Measurements from ENCODE around the gene NUDCD3. TPM values are rescaled to one million over a fixed set of nuclear protein-coding genes. Genes with fewer than 3 reads are reported as not detected.

NUDCD3 gene
- total and polyA plus RNA-seq, 4 donors, result 20.8 to 111 (median 62.0) TPM

DNA sequence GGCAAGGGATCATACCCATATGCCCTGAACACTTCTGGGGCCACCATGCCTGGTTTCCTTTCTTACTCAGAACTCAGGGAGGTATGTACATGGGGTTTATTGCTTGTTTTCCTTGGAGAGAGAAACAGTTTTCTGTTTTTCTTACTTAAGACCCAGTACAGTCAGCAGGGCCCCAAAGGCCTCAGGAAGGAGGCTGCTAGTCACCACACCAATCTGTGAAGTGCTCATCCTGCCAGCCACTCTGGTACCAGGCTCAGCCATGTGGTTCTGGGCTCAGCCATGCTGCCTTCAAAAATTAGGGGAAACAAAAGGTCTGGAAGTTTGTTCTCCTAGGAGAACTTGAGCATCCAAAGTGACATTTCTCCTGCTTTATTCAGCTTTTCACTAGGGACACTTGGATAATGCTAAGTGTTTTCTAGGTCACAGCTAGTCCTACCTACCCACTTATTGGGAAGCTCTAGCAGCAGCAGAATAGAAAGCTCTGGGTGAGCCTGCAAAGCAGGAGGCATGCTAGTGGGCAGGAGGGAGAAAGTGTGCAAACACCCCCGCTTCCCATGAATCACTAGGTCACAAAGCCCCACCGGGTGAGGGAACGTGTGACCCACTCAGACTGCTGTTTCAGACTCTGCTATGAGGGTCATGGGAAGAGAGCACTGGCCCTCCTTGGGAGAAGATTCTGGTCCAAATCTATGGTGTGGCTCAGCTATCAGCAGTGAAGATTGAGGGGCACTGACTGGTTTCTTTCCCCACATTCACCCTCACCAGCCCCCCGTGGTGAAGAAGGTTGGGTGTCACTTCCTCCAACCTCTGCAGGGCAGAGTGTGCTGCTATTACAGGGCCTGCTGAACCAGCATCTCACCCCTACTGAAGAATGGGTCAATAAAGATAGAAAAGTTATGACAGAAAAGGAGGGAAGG lies 23.9 kb downstream of the NUDCD3 start:
- intact Hi-C loops (cut with DNase I), result no loop called here
- Histone ChIP-seq H3K4me1 (ENCODE audit: control insufficient read depth in 1 of 2, insufficient read depth in 2 of 2, low read length in 2 of 2) (peaks cover 0 to 10% of the 10 kb centered on the region in 2 donors), H3K4me3 (ENCODE audit: low read length in 2 of 2) (no peak overlapping the region), H3K27ac (ENCODE audit: low read depth in 1 of 2, low read length in 2 of 2) (no peak overlapping the region), H3K36me3 (ENCODE audit: control insufficient read depth in 1 of 2, insufficient read depth in 2 of 2, low read length in 1 of 2) (no peaks in the 10 kb centered on the region), H3K27me3 (ENCODE audit: control insufficient read depth in 1 of 2, insufficient read depth in 2 of 2, low read length in 1 of 2) (no peaks in the 10 kb centered on the region), H3K9me3 (ENCODE audit: control insufficient read depth, low read length) (no peaks in the 10 kb centered on the region)
- DNase-seq (no peak), ATAC-seq (ENCODE audit: low FRiP score) (no peak)
- 74 to 82% methylated on average over 4 of the region's 4 CpGs for WGBS, 2 donors

DNA sequence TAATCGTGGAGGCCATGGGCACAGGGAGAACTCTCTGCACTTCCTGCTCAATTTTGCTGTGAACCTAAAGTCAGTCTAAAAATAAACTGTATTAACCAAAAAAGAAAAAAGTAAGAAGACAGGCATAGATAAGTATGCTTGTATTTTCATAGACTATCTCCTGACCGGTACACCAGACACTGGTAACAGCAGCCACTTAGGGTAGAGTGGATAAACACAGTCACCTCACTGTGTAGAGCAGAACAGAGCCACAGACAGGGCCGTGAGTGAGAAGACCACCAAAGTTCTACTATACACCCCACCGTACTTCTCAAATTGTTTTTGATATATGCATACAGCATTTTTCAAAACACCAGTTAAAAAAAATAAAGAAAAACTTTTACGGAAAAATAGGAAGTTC lies 25.0 kb downstream of the NUDCD3 start:
- Histone ChIP-seq H3K9me3 (ENCODE audit: control insufficient read depth, low read length) (no peaks in the 10 kb centered on the region), H3K36me3 (ENCODE audit: control insufficient read depth in 1 of 2, insufficient read depth in 2 of 2, low read length in 1 of 2) (no peaks in the 10 kb centered on the region), H3K4me1 (ENCODE audit: control insufficient read depth in 1 of 2, insufficient read depth in 2 of 2, low read length in 2 of 2) (peaks cover 0 to 10% of the 10 kb centered on the region in 2 donors), H3K27me3 (ENCODE audit: control insufficient read depth in 1 of 2, insufficient read depth in 2 of 2, low read length in 1 of 2) (no peaks in the 10 kb centered on the region), H3K27ac (ENCODE audit: low read depth in 1 of 2, low read length in 2 of 2) (no peak overlapping the region), H3K4me3 (ENCODE audit: low read length in 2 of 2) (no peak overlapping the region)
- ATAC-seq (ENCODE audit: low FRiP score) (no peak), DNase-seq (no peak)
- intact Hi-C loops (cut with DNase I), result no loop called here
- WGBS, 2 donors, result 41 to 43% methylated on average over 5 of the region's 5 CpGs

DNA sequence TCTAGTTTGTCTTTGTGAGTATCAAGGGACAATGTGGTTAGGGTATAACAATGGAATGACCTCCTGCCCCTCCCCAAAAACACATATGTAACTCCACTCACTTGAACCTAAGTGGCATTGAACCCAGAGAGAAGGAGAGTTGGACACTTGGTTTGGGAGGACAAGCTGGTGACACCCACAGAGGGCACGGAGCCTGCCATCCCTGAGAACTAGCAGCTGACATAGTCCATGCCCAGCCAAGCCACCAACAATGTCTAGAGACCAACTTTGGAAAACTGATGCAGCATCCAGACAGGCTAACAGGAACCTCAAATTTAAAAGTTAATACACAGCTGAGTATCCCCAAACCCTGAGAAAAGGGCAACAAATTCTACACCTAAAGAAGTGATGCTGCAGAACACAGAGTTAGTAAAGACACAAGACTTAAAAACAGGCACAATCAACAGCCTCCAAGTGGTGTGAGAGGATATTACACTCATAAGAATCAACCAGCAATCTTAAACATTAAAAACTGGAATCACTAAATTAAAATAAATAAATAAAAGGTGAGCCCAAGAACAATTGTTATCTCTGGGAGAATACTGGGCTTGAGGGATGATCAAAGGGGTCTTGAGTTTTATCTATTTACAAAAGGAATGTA lies 27.2 kb downstream of the NUDCD3 start:
- 94 to 98% methylated on average over 1 of the region's 1 CpG for WGBS, 2 donors
- DNase-seq (no peak), ATAC-seq (ENCODE audit: low FRiP score) (no peak)
- no peaks in the 10 kb centered on the region for H3K27me3 ChIP-seq (ENCODE audit: control insufficient read depth in 1 of 2, insufficient read depth in 2 of 2, low read length in 1 of 2)
- H3K36me3 ChIP-seq (ENCODE audit: control insufficient read depth in 1 of 2, insufficient read depth in 2 of 2, low read length in 1 of 2), result no peaks in the 10 kb centered on the region
- no peak overlapping the region for H3K4me3 ChIP-seq (ENCODE audit: low read length in 2 of 2)
- H3K4me1 ChIP-seq (ENCODE audit: control insufficient read depth in 1 of 2, insufficient read depth in 2 of 2, low read length in 2 of 2), result peaks cover 0 to 7% of the 10 kb centered on the region in 2 donors
- intact Hi-C loops (cut with DNase I), result no loop called here
- no peak overlapping the region for H3K27ac ChIP-seq (ENCODE audit: low read depth in 1 of 2, low read length in 2 of 2)
- no peaks in the 10 kb centered on the region for H3K9me3 ChIP-seq (ENCODE audit: control insufficient read depth, low read length)

DNA sequence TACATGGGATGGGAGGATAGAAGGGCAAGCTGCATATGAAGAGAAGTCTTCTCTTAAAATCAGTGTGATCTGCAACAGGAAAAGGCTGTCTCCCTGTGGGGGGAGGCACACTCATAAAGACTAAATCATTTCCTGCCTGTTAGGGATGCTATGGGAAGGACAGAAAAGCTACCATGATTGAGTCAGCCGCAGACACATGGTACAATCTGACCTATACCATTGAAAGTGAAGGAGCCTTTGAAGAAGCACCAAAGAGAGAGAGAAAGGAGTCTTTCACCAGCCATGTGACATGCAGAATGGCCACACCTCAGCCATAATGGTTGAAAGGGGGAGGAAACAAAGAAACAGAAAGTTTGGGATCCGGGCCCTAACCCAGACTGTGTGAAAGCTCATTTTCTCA lies 29.1 kb downstream of the NUDCD3 start:
- H3K9me3 ChIP-seq (ENCODE audit: control insufficient read depth, low read length), result no peaks in the 10 kb centered on the region
- DNase-seq (no peak), ATAC-seq (ENCODE audit: low FRiP score) (no peak)
- 71 to 92% methylated on average over 2 of the region's 2 CpGs for WGBS, 2 donors
- intact Hi-C loops (cut with DNase I), result no loop called here
- no peaks in the 10 kb centered on the region for H3K36me3 ChIP-seq (ENCODE audit: control insufficient read depth in 1 of 2, insufficient read depth in 2 of 2, low read length in 1 of 2)
- no peak overlapping the region for H3K4me3 ChIP-seq (ENCODE audit: low read length in 2 of 2)
- H3K27me3 ChIP-seq (ENCODE audit: control insufficient read depth in 1 of 2, insufficient read depth in 2 of 2, low read length in 1 of 2), result no peaks in the 10 kb centered on the region
- no peak overlapping the region for H3K27ac ChIP-seq (ENCODE audit: low read depth in 1 of 2, low read length in 2 of 2)
- peaks cover 0 to 7% of the 10 kb centered on the region in 2 donors for H3K4me1 ChIP-seq (ENCODE audit: control insufficient read depth in 1 of 2, insufficient read depth in 2 of 2, low read length in 2 of 2)

DNA sequence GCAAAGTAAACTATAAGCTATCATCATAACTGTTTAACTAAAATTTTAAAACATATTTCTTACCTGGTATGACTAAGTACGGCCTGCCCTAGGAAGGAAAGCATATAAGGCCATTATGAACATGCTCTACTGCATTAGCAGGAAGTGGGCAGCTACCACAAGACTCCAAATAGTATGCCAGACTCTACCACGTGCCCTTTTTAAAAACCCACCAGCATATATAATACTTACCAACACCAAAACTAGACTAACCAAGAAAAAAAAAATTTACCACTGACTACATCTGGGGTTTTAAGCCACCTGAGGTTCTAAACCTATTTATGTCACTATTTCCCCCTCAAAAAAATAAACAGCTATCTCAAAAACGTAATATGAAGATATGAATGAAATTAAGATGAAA lies 30.1 kb downstream of the NUDCD3 start:
- peaks cover 0 to 2% of the 10 kb centered on the region in 2 donors for H3K4me1 ChIP-seq (ENCODE audit: control insufficient read depth in 1 of 2, insufficient read depth in 2 of 2, low read length in 2 of 2)
- no peak for DNase-seq
- no peaks in the 10 kb centered on the region for H3K27me3 ChIP-seq (ENCODE audit: control insufficient read depth in 1 of 2, insufficient read depth in 2 of 2, low read length in 1 of 2)
- H3K36me3 ChIP-seq (ENCODE audit: control insufficient read depth in 1 of 2, insufficient read depth in 2 of 2, low read length in 1 of 2), result no peaks in the 10 kb centered on the region
- ATAC-seq (ENCODE audit: low FRiP score), result no peak
- 69 to 77% methylated on average over 3 of the region's 3 CpGs for WGBS, 2 donors
- no peaks in the 10 kb centered on the region for H3K9me3 ChIP-seq (ENCODE audit: control insufficient read depth, low read length)
- no peak overlapping the region for H3K4me3 ChIP-seq (ENCODE audit: low read length in 2 of 2)
- intact Hi-C loops (cut with DNase I), result no loop called here
- no peak overlapping the region for H3K27ac ChIP-seq (ENCODE audit: low read depth in 1 of 2, low read length in 2 of 2)

DNA sequence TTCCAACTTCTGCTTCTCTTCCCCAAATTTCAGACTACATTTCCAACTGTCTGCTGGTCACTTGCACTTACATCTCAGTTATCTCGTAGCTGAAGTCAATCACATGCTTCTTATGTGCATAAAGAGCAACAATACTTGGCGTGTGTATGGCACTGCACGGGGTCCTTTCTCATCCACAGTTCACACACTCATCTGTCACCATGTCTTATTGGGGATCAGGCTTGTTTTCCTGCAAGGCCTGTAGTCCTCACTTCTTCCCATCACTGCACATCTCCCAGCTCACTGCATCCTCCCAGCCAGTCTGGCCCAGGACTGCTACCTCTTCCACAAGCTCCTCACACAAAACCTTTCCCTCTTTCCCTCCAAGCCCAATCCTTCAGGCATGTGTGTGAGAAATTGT lies 35.3 kb downstream of the NUDCD3 start:
- Histone ChIP-seq H3K4me1 (ENCODE audit: control insufficient read depth in 1 of 2, insufficient read depth in 2 of 2, low read length in 2 of 2) (peaks cover 0 to 3% of the 10 kb centered on the region in 2 donors), H3K27ac (ENCODE audit: low read depth in 1 of 2, low read length in 2 of 2) (no peak overlapping the region), H3K27me3 (ENCODE audit: control insufficient read depth in 1 of 2, insufficient read depth in 2 of 2, low read length in 1 of 2) (no peaks in the 10 kb centered on the region), H3K36me3 (ENCODE audit: control insufficient read depth in 1 of 2, insufficient read depth in 2 of 2, low read length in 1 of 2) (no peaks in the 10 kb centered on the region), H3K4me3 (ENCODE audit: low read length in 2 of 2) (no peak overlapping the region), H3K9me3 (ENCODE audit: control insufficient read depth, low read length) (no peaks in the 10 kb centered on the region)
- ATAC-seq (ENCODE audit: low FRiP score) (no peak), DNase-seq (no peak)
- intact Hi-C loops (cut with DNase I), result no loop called here
- 93 to 94% methylated on average over 3 of the region's 3 CpGs for WGBS, 2 donors

DNA sequence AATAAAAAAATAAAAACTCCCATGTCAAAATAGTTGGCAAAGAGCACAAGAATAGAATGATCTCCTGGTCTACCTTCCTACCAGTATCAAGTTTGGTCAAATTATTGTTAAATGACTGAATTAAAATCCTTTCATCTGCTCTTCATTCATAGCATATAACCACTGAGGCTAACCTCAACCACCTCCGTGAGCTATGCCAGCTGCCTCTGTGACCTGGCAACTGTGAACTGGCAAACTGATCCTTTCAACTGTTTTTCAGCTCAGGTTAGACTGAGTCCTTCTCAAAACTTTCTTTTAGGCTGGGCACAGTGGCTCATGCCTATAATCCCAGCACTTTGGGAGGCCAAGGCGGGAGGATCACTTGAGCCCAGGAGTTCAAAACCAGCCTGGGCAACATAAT lies 36.1 kb downstream of the NUDCD3 start:
- Histone ChIP-seq H3K4me3 (ENCODE audit: low read length in 2 of 2) (no peak overlapping the region), H3K36me3 (ENCODE audit: control insufficient read depth in 1 of 2, insufficient read depth in 2 of 2, low read length in 1 of 2) (no peaks in the 10 kb centered on the region), H3K27me3 (ENCODE audit: control insufficient read depth in 1 of 2, insufficient read depth in 2 of 2, low read length in 1 of 2) (no peaks in the 10 kb centered on the region), H3K9me3 (ENCODE audit: control insufficient read depth, low read length) (no peaks in the 10 kb centered on the region), H3K27ac (ENCODE audit: low read depth in 1 of 2, low read length in 2 of 2) (no peak overlapping the region), H3K4me1 (ENCODE audit: control insufficient read depth in 1 of 2, insufficient read depth in 2 of 2, low read length in 2 of 2) (peaks cover 0 to 3% of the 10 kb centered on the region in 2 donors)
- 95 to 98% methylated on average over 2 of the region's 2 CpGs for WGBS, 2 donors
- intact Hi-C loops (cut with DNase I), result no loop called here
- ATAC-seq (ENCODE audit: low FRiP score) (no peak), DNase-seq (no peak)

DNA sequence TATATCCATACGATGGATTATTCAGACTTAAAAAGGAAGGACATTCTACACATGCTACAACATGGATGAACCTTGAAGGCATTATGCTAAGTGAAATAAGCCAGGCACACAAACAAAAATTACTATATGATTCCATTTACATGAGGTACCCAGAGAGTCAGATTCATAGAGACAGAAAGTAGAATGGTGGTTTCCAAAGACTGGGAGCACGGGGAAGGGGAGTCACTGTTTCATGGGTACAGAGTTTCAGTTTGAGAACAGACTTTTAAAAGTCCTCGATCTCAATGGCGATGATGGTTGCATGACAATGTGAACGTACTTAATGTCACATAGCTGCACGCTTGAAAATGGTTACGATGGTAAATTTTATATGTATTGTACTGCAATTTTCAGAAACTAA lies 39.3 kb downstream of the NUDCD3 start:
- H3K36me3 ChIP-seq (ENCODE audit: control insufficient read depth in 1 of 2, insufficient read depth in 2 of 2, low read length in 1 of 2), result peaks cover 0 to 4% of the 10 kb centered on the region in 2 donors
- no peaks in the 10 kb centered on the region for H3K9me3 ChIP-seq (ENCODE audit: control insufficient read depth, low read length)
- H3K4me1 ChIP-seq (ENCODE audit: control insufficient read depth in 1 of 2, insufficient read depth in 2 of 2, low read length in 2 of 2), result peaks cover 3% of the 10 kb centered on the region in 2 donors
- intact Hi-C loops (cut with DNase I), result no loop called here
- 96 to 98% methylated on average over 7 of the region's 7 CpGs for WGBS, 2 donors
- no peaks in the 10 kb centered on the region for H3K27me3 ChIP-seq (ENCODE audit: control insufficient read depth in 1 of 2, insufficient read depth in 2 of 2, low read length in 1 of 2)
- no peak overlapping the region for H3K4me3 ChIP-seq (ENCODE audit: low read length in 2 of 2)
- ATAC-seq (ENCODE audit: low FRiP score) (no peak), DNase-seq (no peak)
- H3K27ac ChIP-seq (ENCODE audit: low read depth in 1 of 2, low read length in 2 of 2), result no peak overlapping the region

DNA sequence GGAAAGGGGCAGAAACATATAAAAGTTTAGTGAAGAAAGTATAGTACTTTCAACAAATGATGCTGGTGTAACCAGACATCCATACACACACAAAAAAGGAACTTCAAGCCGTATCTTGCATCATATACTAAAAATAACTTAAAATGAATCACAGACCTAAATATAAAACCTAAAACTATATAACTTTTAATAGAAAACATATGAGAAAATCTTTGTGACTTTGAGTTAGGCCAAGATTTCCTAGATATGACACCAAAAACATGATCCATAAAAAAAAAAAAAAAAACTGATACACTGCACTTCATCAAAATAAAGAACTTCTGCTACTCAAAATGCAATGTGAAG lies 40.9 kb downstream of the NUDCD3 start:
- Histone ChIP-seq H3K36me3 (ENCODE audit: control insufficient read depth in 1 of 2, insufficient read depth in 2 of 2, low read length in 1 of 2) (peaks cover 0 to 4% of the 10 kb centered on the region in 2 donors), H3K27me3 (ENCODE audit: control insufficient read depth in 1 of 2, insufficient read depth in 2 of 2, low read length in 1 of 2) (no peaks in the 10 kb centered on the region), H3K27ac (ENCODE audit: low read depth in 1 of 2, low read length in 2 of 2) (no peak overlapping the region), H3K4me3 (ENCODE audit: low read length in 2 of 2) (no peak overlapping the region), H3K9me3 (ENCODE audit: control insufficient read depth, low read length) (no peaks in the 10 kb centered on the region), H3K4me1 (ENCODE audit: control insufficient read depth in 1 of 2, insufficient read depth in 2 of 2, low read length in 2 of 2) (peaks cover 3% of the 10 kb centered on the region in 2 donors)
- ATAC-seq (ENCODE audit: low FRiP score) (no peak), DNase-seq (no peak)
- intact Hi-C loops (cut with DNase I), result no loop called here
- 7% methylated on average over 1 of the region's 1 CpG for WGBS, 2 donors
